Endothelial cell of umbilical vein (primary cell): ENCODE results near the gene GCDH.

ENCODE experiments used
- POLR2AphosphoS5 ChIP-seq: IDR thresholded peaks from 2 replicates; pipeline ENCODE4 v1.6.1; 2012; ENCODE audit warnings: low read depth, mild to moderate bottlenecking, control low read depth, low read length, moderate library complexity; ENCODE audit not compliant: insufficient read depth
- TF ChIP-seq, protein P1 (sequence below), 2 donors: IDR thresholded peaks; 1 replicate in 1 of 2; 2 replicates in 1 of 2; pipeline ENCODE4 v1.5.1; 2011; ENCODE audit warnings: low read length in 2 of 2, mild to moderate bottlenecking in 2 of 2, moderate library complexity in 2 of 2, control low read depth in 1 of 2, inconsistent platforms in 1 of 2, low read depth in 1 of 2; ENCODE audit not compliant: insufficient read depth in 1 of 2; ENCODE audit errors: extremely low read depth in 1 of 2

DNA sequence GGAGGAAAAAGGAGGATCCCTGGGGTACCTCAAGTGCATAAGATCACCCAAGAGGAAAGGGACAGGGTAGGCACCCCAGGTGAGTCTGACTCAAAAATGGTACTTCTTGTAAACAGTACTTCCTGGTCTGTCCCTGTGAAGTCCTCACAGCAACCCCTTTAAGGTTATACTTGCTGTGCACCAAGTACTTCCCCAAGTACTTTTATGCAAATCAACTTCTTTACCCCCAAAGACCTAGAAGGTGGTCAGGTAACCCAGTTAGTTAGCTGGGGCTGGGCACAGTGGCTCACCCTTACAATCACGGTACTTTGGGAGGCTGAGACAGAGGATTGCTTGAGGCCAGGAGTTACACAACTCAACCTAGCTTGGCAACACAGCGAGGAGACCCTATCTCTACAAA lies 49.9 kb downstream of the GCDH start:
- TF ChIP-seq, protein P1, sequence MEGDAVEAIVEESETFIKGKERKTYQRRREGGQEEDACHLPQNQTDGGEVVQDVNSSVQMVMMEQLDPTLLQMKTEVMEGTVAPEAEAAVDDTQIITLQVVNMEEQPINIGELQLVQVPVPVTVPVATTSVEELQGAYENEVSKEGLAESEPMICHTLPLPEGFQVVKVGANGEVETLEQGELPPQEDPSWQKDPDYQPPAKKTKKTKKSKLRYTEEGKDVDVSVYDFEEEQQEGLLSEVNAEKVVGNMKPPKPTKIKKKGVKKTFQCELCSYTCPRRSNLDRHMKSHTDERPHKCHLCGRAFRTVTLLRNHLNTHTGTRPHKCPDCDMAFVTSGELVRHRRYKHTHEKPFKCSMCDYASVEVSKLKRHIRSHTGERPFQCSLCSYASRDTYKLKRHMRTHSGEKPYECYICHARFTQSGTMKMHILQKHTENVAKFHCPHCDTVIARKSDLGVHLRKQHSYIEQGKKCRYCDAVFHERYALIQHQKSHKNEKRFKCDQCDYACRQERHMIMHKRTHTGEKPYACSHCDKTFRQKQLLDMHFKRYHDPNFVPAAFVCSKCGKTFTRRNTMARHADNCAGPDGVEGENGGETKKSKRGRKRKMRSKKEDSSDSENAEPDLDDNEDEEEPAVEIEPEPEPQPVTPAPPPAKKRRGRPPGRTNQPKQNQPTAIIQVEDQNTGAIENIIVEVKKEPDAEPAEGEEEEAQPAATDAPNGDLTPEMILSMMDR (IDR thresholded peaks at IDR 0.05; ENCODE audit: extremely low read depth in 1 of 2, insufficient read depth in 1 of 2, low read depth in 1 of 2, low read length in 2 of 2): no peak
- no peak for TF ChIP-seq POLR2AphosphoS5
